Adrenal gland (tissue), 5 donors: Measurements from ENCODE around the gene ANKRD2.

Source experiments
- CTCF ChIP-seq, 6 experiments: fragments of 450-650 bp in 4 of 6; fragments of 200-600 bp in 2 of 6; sonication (generic) in 1 of 6; IDR thresholded peaks; 1 replicate in 5 of 6; 2 replicates in 1 of 6; pipeline versions ENCODE4 v1.5.1 to v1.8.0; 2016 to 2021; ENCODE audit warnings: antibody characterized with exemption in 6 of 6, mild to moderate bottlenecking in 2 of 6, moderate library complexity in 1 of 6
- POLR2A ChIP-seq, 2 donors: fragments of 450-650 bp; IDR thresholded peaks; one replicate each; pipeline ENCODE4 v1.6.1; 2017; ENCODE audit warnings: antibody characterized with exemption in 2 of 2, mild to moderate bottlenecking in 2 of 2, moderate library complexity in 1 of 2
- donor health status: DM: no; HTN: no; CAD: no.

- TF ChIP-seq CTCF (IDR thresholded peaks at IDR 0.05) (no peak), POLR2A (IDR thresholded peaks at IDR 0.05) (peak in 1 of 2 donors; percentile 35)
Observed at GRCh38 chr10:97542169-97543024, 30.2 kb upstream of the ANKRD2 start.
